Astrocyte (in vitro differentiated cells and primary cell): Measurements from ENCODE around the gene PARD3B. TPM values are rescaled to one million over a fixed set of nuclear protein-coding genes. Genes with fewer than 3 reads are reported as not detected.
"Not testable (repeated sequence)": the region's sequence is repeated elsewhere in the genome, so short reads cannot be mapped to it uniquely, and the experiment has no call there.

Source experiments
- DNase-seq: peaks from one replicate; pipeline ENCODE4 v3.0.0-alpha.2; 2010; ENCODE audit warnings: low read depth
- FAIRE-seq: peaks from 2 replicates; lab custom pipeline; 2011; peaks lifted over from hg19 to GRCh38; lab: Jason Lieb, UNC
- H2AFZ ChIP-seq: 2 replicates; pipeline ENCODE4 v1.6.0; 2012; ENCODE audit warnings: low read depth, low read length, inconsistent platforms
- H3K27ac ChIP-seq: 2 replicates; pipeline ENCODE4 v1.5.1; 2011; ENCODE audit warnings: low read depth, low read length, inconsistent platforms
- H3K27me3 ChIP-seq: 2 replicates; pipeline ENCODE4 v1.6.0; 2011; ENCODE audit warnings: low read length, inconsistent platforms; ENCODE audit not compliant: insufficient read depth
- H3K36me3 ChIP-seq: 2 replicates; pipeline ENCODE4 v1.5.1; 2011; ENCODE audit warnings: low read length, inconsistent platforms; ENCODE audit not compliant: insufficient read depth
- H3K4me1 ChIP-seq: 2 replicates; pipeline ENCODE4 v1.5.1; 2011; ENCODE audit warnings: low read length, inconsistent platforms; ENCODE audit not compliant: insufficient read depth
- H3K4me2 ChIP-seq: 2 replicates; pipeline ENCODE4 v1.6.0; 2012; ENCODE audit warnings: low read length, inconsistent platforms
- H3K4me3 ChIP-seq: 2 replicates; pipeline ENCODE4 v1.5.1; 2011; ENCODE audit warnings: low read depth, mild to moderate bottlenecking, low read length, inconsistent platforms; ENCODE audit not compliant: insufficient read depth
- H3K79me2 ChIP-seq: 2 replicates; pipeline ENCODE4 v1.6.0; 2012; ENCODE audit warnings: mild to moderate bottlenecking, low read length, inconsistent platforms; ENCODE audit not compliant: insufficient read depth
- H3K9ac ChIP-seq: 2 replicates; pipeline ENCODE4 v1.6.0; 2012; ENCODE audit warnings: mild to moderate bottlenecking, low read length, inconsistent platforms
- H3K9me3 ChIP-seq: 2 replicates; pipeline ENCODE4 v1.5.1; 2012; ENCODE audit warnings: low read depth, mild to moderate bottlenecking, low read length, inconsistent platforms; ENCODE audit not compliant: insufficient read depth
- H4K20me1 ChIP-seq: 2 replicates; pipeline ENCODE4 v1.6.0; 2012; ENCODE audit warnings: low read length, inconsistent platforms; ENCODE audit not compliant: insufficient read depth
- H3K27ac Mint-ChIP-seq: one replicate; pipeline ENCODE4 v1.8.0; 2021; ENCODE audit warnings: mild to moderate bottlenecking, mixed read lengths; ENCODE audit not compliant: unreplicated experiment
- H3K27me3 Mint-ChIP-seq: one replicate; pipeline ENCODE4 v1.8.0; 2021; ENCODE audit warnings: low read depth, mixed read lengths; ENCODE audit not compliant: unreplicated experiment
- H3K36me3 Mint-ChIP-seq: one replicate; pipeline ENCODE4 v1.8.0; 2021; ENCODE audit warnings: low read depth, mixed read lengths; ENCODE audit not compliant: unreplicated experiment
- H3K4me1 Mint-ChIP-seq: one replicate; pipeline ENCODE4 v1.8.0; 2021; ENCODE audit warnings: low read depth, mixed read lengths; ENCODE audit not compliant: unreplicated experiment
- H3K4me3 Mint-ChIP-seq: one replicate; pipeline ENCODE4 v1.8.0; 2021; ENCODE audit warnings: mild to moderate bottlenecking, moderate library complexity, mixed read lengths; ENCODE audit not compliant: unreplicated experiment
- H3K9me3 Mint-ChIP-seq: one replicate; pipeline ENCODE4 v1.8.0; 2021; ENCODE audit warnings: mild to moderate bottlenecking, mixed read lengths; ENCODE audit not compliant: unreplicated experiment
- EZH2 ChIP-seq: IDR thresholded peaks from 2 replicates; pipeline ENCODE4 v1.6.1; 2012; ENCODE audit warnings: mild to moderate bottlenecking, low read length, inconsistent platforms; ENCODE audit not compliant: insufficient read depth
- total RNA-seq: library from RNA; stranded (reverse); gene quantifications from 2 replicates; pipeline ENCODE4 v1.2.1, GENCODE V29; 2021
- TF ChIP-seq, protein P1 (sequence below): IDR thresholded peaks from 2 replicates; pipeline ENCODE4 v1.5.1; 2011; ENCODE audit warnings: low read depth, mild to moderate bottlenecking, inconsistent platforms, low read length, moderate library complexity; ENCODE audit not compliant: insufficient read depth

The PARD3B gene
- total RNA-seq, 1 donor from 2014 or later = 6.5 TPM

DNA sequence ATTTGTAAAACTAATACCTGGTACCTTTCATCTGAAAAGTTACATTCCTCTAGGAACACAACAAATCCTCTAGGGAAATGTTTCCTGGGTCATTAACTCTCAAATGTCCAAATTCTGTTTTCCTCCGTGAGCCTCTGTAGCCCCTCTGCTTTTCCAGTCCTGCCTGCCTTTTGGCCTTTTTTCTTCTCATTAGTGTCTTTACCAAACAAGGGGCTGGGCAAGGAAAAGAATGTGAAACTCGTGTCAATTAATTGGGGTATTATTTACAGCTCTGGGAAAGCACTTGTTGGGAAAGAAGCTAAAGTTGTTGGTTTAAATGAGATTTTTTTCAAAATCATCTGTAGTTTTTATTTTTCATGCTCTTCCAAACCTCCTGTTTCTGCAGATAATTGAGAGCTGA is 938.9 kb downstream of the PARD3B start:
- H3K4me1 Mint-ChIP-seq = peaks cover 5% of the 10 kb centered on the region
- H3K79me2 ChIP-seq = no peaks in the 10 kb centered on the region
- H3K9me3 Mint-ChIP-seq = no peaks in the 10 kb centered on the region
- no peak overlapping the region for H2AFZ ChIP-seq
- H3K27me3 Mint-ChIP-seq = no peaks in the 10 kb centered on the region
- no peaks in the 10 kb centered on the region for H3K4me1 ChIP-seq
- TF ChIP-seq, protein P1, sequence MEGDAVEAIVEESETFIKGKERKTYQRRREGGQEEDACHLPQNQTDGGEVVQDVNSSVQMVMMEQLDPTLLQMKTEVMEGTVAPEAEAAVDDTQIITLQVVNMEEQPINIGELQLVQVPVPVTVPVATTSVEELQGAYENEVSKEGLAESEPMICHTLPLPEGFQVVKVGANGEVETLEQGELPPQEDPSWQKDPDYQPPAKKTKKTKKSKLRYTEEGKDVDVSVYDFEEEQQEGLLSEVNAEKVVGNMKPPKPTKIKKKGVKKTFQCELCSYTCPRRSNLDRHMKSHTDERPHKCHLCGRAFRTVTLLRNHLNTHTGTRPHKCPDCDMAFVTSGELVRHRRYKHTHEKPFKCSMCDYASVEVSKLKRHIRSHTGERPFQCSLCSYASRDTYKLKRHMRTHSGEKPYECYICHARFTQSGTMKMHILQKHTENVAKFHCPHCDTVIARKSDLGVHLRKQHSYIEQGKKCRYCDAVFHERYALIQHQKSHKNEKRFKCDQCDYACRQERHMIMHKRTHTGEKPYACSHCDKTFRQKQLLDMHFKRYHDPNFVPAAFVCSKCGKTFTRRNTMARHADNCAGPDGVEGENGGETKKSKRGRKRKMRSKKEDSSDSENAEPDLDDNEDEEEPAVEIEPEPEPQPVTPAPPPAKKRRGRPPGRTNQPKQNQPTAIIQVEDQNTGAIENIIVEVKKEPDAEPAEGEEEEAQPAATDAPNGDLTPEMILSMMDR = no peak
- no peak for TF ChIP-seq EZH2
- FAIRE-seq (no peak), DNase-seq (no peak)
- no peak overlapping the region for H3K27ac ChIP-seq
- no peaks in the 10 kb centered on the region for H3K27me3 ChIP-seq
- H3K4me2 ChIP-seq = no peak overlapping the region
- no peaks in the 10 kb centered on the region for H4K20me1 ChIP-seq
- no peak overlapping the region for H3K9ac ChIP-seq
- no peaks in the 10 kb centered on the region for H3K36me3 ChIP-seq
- H3K36me3 Mint-ChIP-seq = no peaks in the 10 kb centered on the region
- H3K4me3 Mint-ChIP-seq = no peak overlapping the region
- no peak overlapping the region for H3K27ac Mint-ChIP-seq
- H3K4me3 ChIP-seq = no peak overlapping the region
- no peaks in the 10 kb centered on the region for H3K9me3 ChIP-seq

DNA sequence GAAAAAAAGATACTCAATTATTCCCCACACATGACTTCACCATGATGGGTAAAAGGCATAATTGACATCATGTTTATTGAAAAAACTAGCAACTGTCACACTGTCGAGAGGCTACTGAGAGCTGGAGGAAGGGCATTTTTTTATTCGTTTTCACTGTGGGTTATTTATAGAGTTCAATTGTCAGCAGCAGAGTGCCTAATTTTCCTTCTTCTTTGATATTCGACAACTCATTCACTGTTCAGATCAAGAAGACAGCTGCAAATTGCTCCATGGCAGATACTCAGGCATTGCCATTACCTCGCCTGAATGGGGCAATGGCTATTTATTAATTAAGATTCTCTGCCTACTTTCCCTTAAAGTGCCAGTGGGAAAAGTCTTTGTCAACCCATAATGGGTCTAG is 939.5 kb downstream of the PARD3B start:
- H3K4me1 ChIP-seq = no peaks in the 10 kb centered on the region
- Mint-ChIP-seq H3K4me1 (peaks cover 5% of the 10 kb centered on the region), H3K36me3 (no peaks in the 10 kb centered on the region), H3K4me3 (no peak overlapping the region), H3K27me3 (no peaks in the 10 kb centered on the region), H3K9me3 (no peaks in the 10 kb centered on the region), H3K27ac (no peak overlapping the region)
- TF ChIP-seq, protein P1 = no peak
- TF ChIP-seq EZH2 = no peak
- DNase-seq = no peak
- H2AFZ ChIP-seq = no peak overlapping the region
- H3K4me3 ChIP-seq = no peak overlapping the region
- H3K9ac ChIP-seq = no peak overlapping the region
- H3K9me3 ChIP-seq = no peaks in the 10 kb centered on the region
- H4K20me1 ChIP-seq = no peaks in the 10 kb centered on the region
- no peaks in the 10 kb centered on the region for H3K79me2 ChIP-seq
- no peaks in the 10 kb centered on the region for H3K36me3 ChIP-seq
- no peak for FAIRE-seq
- no peaks in the 10 kb centered on the region for H3K27me3 ChIP-seq
- H3K4me2 ChIP-seq = no peak overlapping the region
- no peak overlapping the region for H3K27ac ChIP-seq

DNA sequence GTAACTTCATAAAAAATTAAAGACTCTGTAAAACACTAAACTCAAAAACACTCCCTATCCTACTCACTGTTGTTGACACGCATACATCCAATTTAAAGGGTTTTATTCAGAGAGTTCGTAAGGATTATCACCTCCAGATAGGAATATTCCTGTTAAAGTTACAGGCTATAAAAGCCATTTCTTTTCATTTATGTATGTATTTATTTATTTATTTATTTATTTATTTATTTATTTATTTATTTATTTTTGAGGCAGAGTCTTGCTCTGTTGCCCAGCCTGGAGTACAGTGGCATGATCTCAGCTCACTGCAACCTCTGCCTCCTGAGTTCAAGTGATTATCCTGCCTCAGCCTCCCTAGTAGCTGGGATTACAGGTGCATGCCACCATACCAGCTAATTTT is 948.3 kb downstream of the PARD3B start:
- FAIRE-seq, H3K27me3 ChIP-seq: not testable (repeated sequence)

More for the DNA sequence above, 948.3 kb downstream of the PARD3B start:
- H3K9ac ChIP-seq, H3K27ac ChIP-seq, H3K27ac Mint-ChIP-seq, H3K36me3 ChIP-seq, DNase-seq, H4K20me1 ChIP-seq, H3K9me3 Mint-ChIP-seq, H3K79me2 ChIP-seq, H3K27me3 Mint-ChIP-seq, H3K4me2 ChIP-seq, H2AFZ ChIP-seq, H3K36me3 Mint-ChIP-seq, H3K4me3 Mint-ChIP-seq, H3K4me3 ChIP-seq, H3K9me3 ChIP-seq: not testable (repeated sequence)
- H3K4me1 ChIP-seq = peaks cover 10% of the 10 kb centered on the region
- peaks cover 23% of the 10 kb centered on the region for H3K4me1 Mint-ChIP-seq
